Type B pancreatic cell (in vitro differentiated cells): Measurements from ENCODE around the gene MSH2. TPM values are rescaled to one million over a fixed set of nuclear protein-coding genes. Genes with fewer than 3 reads are reported as not detected.
A peak's percentile ranks its signal among the peaks of the same experiment; 100 is the strongest.

Experiments used
- DNase-seq: peaks from one replicate; pipeline ENCODE4 v3.0.0; 2021; ENCODE audit warnings: mixed read lengths; ENCODE audit not compliant: unreplicated experiment; ENCODE audit errors: extremely low spot score
- H3K27ac Mint-ChIP-seq: 2 replicates; pipeline ENCODE4 v1.8.0; 2021; ENCODE audit warnings: mild to moderate bottlenecking, mixed read lengths
- H3K27me3 Mint-ChIP-seq: 2 replicates; pipeline ENCODE4 v1.8.0; 2021; ENCODE audit warnings: mixed read lengths
- H3K36me3 Mint-ChIP-seq: 2 replicates; pipeline ENCODE4 v1.8.0; 2021; ENCODE audit warnings: mixed read lengths
- H3K4me1 Mint-ChIP-seq: one replicate; pipeline ENCODE4 v1.8.0; 2021; ENCODE audit warnings: mixed read lengths; ENCODE audit not compliant: unreplicated experiment
- H3K4me3 Mint-ChIP-seq: 2 replicates; pipeline ENCODE4 v1.8.0; 2021; ENCODE audit warnings: mild to moderate bottlenecking, mixed read lengths
- H3K9me3 Mint-ChIP-seq: 2 replicates; pipeline ENCODE4 v1.8.0; 2021; ENCODE audit warnings: mixed read lengths
- CTCF ChIP-seq: fragments of 200-600 bp; sonication (generic); conservative IDR thresholded peaks from 2 replicates; pipeline ENCODE4 v1.5.0; 2021; ENCODE audit warnings: antibody characterized with exemption, mild to moderate bottlenecking
- long read RNA-seq: library from polyadenylated mRNA; unstranded; transcript quantifications from one replicate; pipeline ENCODE4 v2.0.0, GENCODE V29; 2020
- total RNA-seq: library from RNA; stranded (reverse); gene quantifications from 2 replicates; pipeline ENCODE4 v1.2.1, GENCODE V29; 2021; ENCODE audit warnings: low replicate concordance

The MSH2 gene
- total RNA-seq, result 32.5 and 53.3 TPM in 2 replicates
- long read RNA-seq, transcript MSH2-201 (16 exons, 3,307 nt), result major isoform, 57 of 101 reads
- long read RNA-seq, partial matches to known transcripts, result 34 of 101 reads
- long read RNA-seq, other reads (novel, unspliced or antisense), result 9 of 101 reads

- peak within 1 kb of the TSS; percentile 97 for H3K4me3 Mint-ChIP-seq
- peaks cover 30% of the 10 kb centered on the region for H3K36me3 Mint-ChIP-seq
- H3K27me3 Mint-ChIP-seq, result no peaks in the 10 kb centered on the region
- H3K9me3 Mint-ChIP-seq, result peaks cover 5% of the 10 kb centered on the region
- no peak for TF ChIP-seq CTCF
- peaks cover 19% of the 10 kb centered on the region for H3K4me1 Mint-ChIP-seq
- DNase-seq, result peak; percentile 90
- H3K27ac Mint-ChIP-seq, result peak within 1 kb of the TSS; percentile 97
Observed at GRCh38 chr2:47402805-47403608, at the start of gene MSH2. TSS of gene MSH2 (plus strand) at chr2:47403156. CDS start at chr2:47403192, 36 bp downstream.

GRCh38 chr2:47354013-47354847 is 48.7 kb upstream of the MSH2 start:
- Mint-ChIP-seq H3K36me3 (no peaks in the 10 kb centered on the region), H3K9me3 (peaks cover 1% of the 10 kb centered on the region), H3K27me3 (no peaks in the 10 kb centered on the region), H3K4me1 (peaks cover 11% of the 10 kb centered on the region), H3K27ac (peak overlapping the region; percentile 73), H3K4me3 (no peak overlapping the region)
- no peak for DNase-seq
- no peak for TF ChIP-seq CTCF

- peaks cover 15% of the 10 kb centered on the region for H3K4me1 Mint-ChIP-seq
- H3K27me3 Mint-ChIP-seq, result no peaks in the 10 kb centered on the region
- peak overlapping the region; percentile 73 for H3K27ac Mint-ChIP-seq
- H3K9me3 Mint-ChIP-seq, result peaks cover 5% of the 10 kb centered on the region
- no peaks in the 10 kb centered on the region for H3K36me3 Mint-ChIP-seq
- TF ChIP-seq CTCF, result no peak
- DNase-seq, result no peak
- no peak overlapping the region for H3K4me3 Mint-ChIP-seq
Observed at GRCh38 chr2:47354848-47355204, 48.1 kb upstream of the MSH2 start.

GRCh38 chr2:47357483-47357882 is 45.5 kb upstream of the MSH2 start:
- Mint-ChIP-seq H3K9me3 (peaks cover 5% of the 10 kb centered on the region), H3K4me3 (no peak overlapping the region), H3K4me1 (peaks cover 15% of the 10 kb centered on the region), H3K36me3 (no peaks in the 10 kb centered on the region), H3K27ac (no peak overlapping the region), H3K27me3 (no peaks in the 10 kb centered on the region)
- no peak for DNase-seq
- TF ChIP-seq CTCF, result no peak

GRCh38 chr2:47359375-47359868 is 43.5 kb upstream of the MSH2 start:
- DNase-seq, result no peak
- Mint-ChIP-seq H3K4me3 (peak overlapping the region; percentile 0), H3K27me3 (no peaks in the 10 kb centered on the region), H3K27ac (peak overlapping the region; percentile 80), H3K9me3 (peaks cover 5% of the 10 kb centered on the region), H3K4me1 (peaks cover 13% of the 10 kb centered on the region), H3K36me3 (no peaks in the 10 kb centered on the region)
- TF ChIP-seq CTCF, result no peak
